Measurements from ENCODE around the gene CLCNKA.

Gene CLCNKA

GRCh38 chr1:16015960-16016901 lies 5.6 kb upstream of the CLCNKA start:
- Histone ChIP-seq H3K9ac (ENCODE audit: low read length) (no peak overlapping the region), H3K27ac (ENCODE audit: low read length) (no peak overlapping the region)
- no peak for DNase-seq

GRCh38 chr1:16017076-16017460 lies 4.8 kb upstream of the CLCNKA start:
- Histone ChIP-seq H3K9me2 (replicated peaks; ENCODE audit: insufficient read depth, low read length) (no peaks in the 10 kb centered on the region), H3K9ac (ENCODE audit: low read length) (no peak overlapping the region), H3K36me3 (replicated peaks; ENCODE audit: insufficient read depth, low read length) (no peaks in the 10 kb centered on the region), H3K79me2 (ENCODE audit: low read length) (no peaks in the 10 kb centered on the region), H2AFZ (ENCODE audit: low read length) (no peak overlapping the region), H3K27ac (ENCODE audit: low read length) (no peak overlapping the region), H3K4me1 (ENCODE audit: low read length) (peaks cover 5% of the 10 kb centered on the region; the same call in 1 of the 2 replicates), H3K4me2 (ENCODE audit: low read depth, low read length) (no peak overlapping the region), H3K27me3 (replicated peaks; ENCODE audit: insufficient read depth, low read length) (peaks cover 63% of the 10 kb centered on the region), H3K9me3 (replicated peaks; ENCODE audit: insufficient read depth, low read length) (no peaks in the 10 kb centered on the region), H3K4me3 (ENCODE audit: low read length) (no peak overlapping the region), H4K20me1 (ENCODE audit: insufficient read depth, low read length) (no peaks in the 10 kb centered on the region), H3F3A (ENCODE audit: insufficient read depth, low read length) (no peaks in the 10 kb centered on the region)
- DNase-seq: no peak
- no peak for TF ChIP-seq EZH2phosphoT487 (IDR thresholded peaks at IDR 0.05; ENCODE audit: low read length)
- no peak for TF ChIP-seq CTCF (IDR thresholded peaks at IDR 0.05; ENCODE audit: low read length)
- TF ChIP-seq EZH2 (optimal IDR thresholded peaks at IDR 0.05; ENCODE audit: low read depth, low read length): no peak

More at GRCh38 chr1:16015960-16016901, 5.6 kb upstream of the CLCNKA start:
- H3F3A ChIP-seq (ENCODE audit: insufficient read depth, low read length): no peaks in the 10 kb centered on the region
- no peak overlapping the region for H3K4me3 ChIP-seq (ENCODE audit: low read length)
- no peaks in the 10 kb centered on the region for H4K20me1 ChIP-seq (ENCODE audit: insufficient read depth, low read length)
- no peaks in the 10 kb centered on the region for H3K79me2 ChIP-seq (ENCODE audit: low read length)
- no peaks in the 10 kb centered on the region for H3K9me2 ChIP-seq (replicated peaks; ENCODE audit: insufficient read depth, low read length)
- no peaks in the 10 kb centered on the region for H3K9me3 ChIP-seq (replicated peaks; ENCODE audit: insufficient read depth, low read length)
- no peak overlapping the region for H2AFZ ChIP-seq (ENCODE audit: low read length)
- H3K4me1 ChIP-seq (ENCODE audit: low read length): peaks cover 5% of the 10 kb centered on the region; the same call in 1 of the 2 replicates
- H3K4me2 ChIP-seq (ENCODE audit: low read depth, low read length): no peak overlapping the region
- peaks cover 55% of the 10 kb centered on the region for H3K27me3 ChIP-seq (replicated peaks; ENCODE audit: insufficient read depth, low read length)
- no peaks in the 10 kb centered on the region for H3K36me3 ChIP-seq (replicated peaks; ENCODE audit: insufficient read depth, low read length)
- TF ChIP-seq CTCF (IDR thresholded peaks at IDR 0.05; ENCODE audit: low read length) (no peak), EZH2 (optimal IDR thresholded peaks at IDR 0.05; ENCODE audit: low read depth, low read length) (no peak), EZH2phosphoT487 (IDR thresholded peaks at IDR 0.05; ENCODE audit: low read length) (no peak)

- TF ChIP-seq CTCF (IDR thresholded peaks at IDR 0.05; ENCODE audit: low read length) (no peak), EZH2phosphoT487 (IDR thresholded peaks at IDR 0.05; ENCODE audit: low read length) (no peak), EZH2 (optimal IDR thresholded peaks at IDR 0.05; ENCODE audit: low read depth, low read length) (no peak)
- no peaks in the 10 kb centered on the region for H3F3A ChIP-seq (ENCODE audit: insufficient read depth, low read length)
These were observed 4.2 kb upstream of the CLCNKA start, which contains the start of gene HSPB7 for GRCh38 chr1:16017461-16018303. Gene HSPB7 (minus strand): TSS chr1:16018043. CDS start chr1:16017963, 80 bp downstream.

More at GRCh38 chr1:16017461-16018303, 4.2 kb upstream of the CLCNKA start, which contains the start of gene HSPB7:
- Histone ChIP-seq H3K9me2 (replicated peaks; ENCODE audit: insufficient read depth, low read length) (no peaks in the 10 kb centered on the region), H3K9me3 (replicated peaks; ENCODE audit: insufficient read depth, low read length) (no peaks in the 10 kb centered on the region), H3K79me2 (ENCODE audit: low read length) (no peaks in the 10 kb centered on the region), H3K9ac (ENCODE audit: low read length) (no peak within 1 kb of the TSS), H3K4me3 (ENCODE audit: low read length) (no peak within 1 kb of the TSS), H3K36me3 (replicated peaks; ENCODE audit: insufficient read depth, low read length) (no peaks in the 10 kb centered on the region), H4K20me1 (ENCODE audit: insufficient read depth, low read length) (no peaks in the 10 kb centered on the region), H3K27ac (ENCODE audit: low read length) (no peak within 1 kb of the TSS), H3K4me2 (ENCODE audit: low read depth, low read length) (no peak within 1 kb of the TSS), H2AFZ (ENCODE audit: low read length) (no peak within 1 kb of the TSS), H3K27me3 (replicated peaks; ENCODE audit: insufficient read depth, low read length) (peaks cover 69% of the 10 kb centered on the region), H3K4me1 (ENCODE audit: low read length) (peaks cover 1% of the 10 kb centered on the region; the same call in 1 of the 2 replicates)
- no peak for DNase-seq
